NCI-H2081 (cell line): ENCODE results near the gene ARHGAP24.
"Not testable (repeated sequence)": the region's sequence is repeated elsewhere in the genome, so short reads cannot be mapped to it uniquely, and the experiment has no call there.

Source experiments
- DNase-seq, 2 experiments: peaks; one replicate each; lab custom pipeline; 2025; lab: John Stamatoyannopoulos, UW

ARHGAP24 gene

GRCh38 chr4:85482010-85482738 lies 7.2 kb downstream of the ARHGAP24 start:
- DNase-seq = no peak

GRCh38 chr4:85486425-85487086 lies 11.6 kb downstream of the ARHGAP24 start:
- DNase-seq = peak in 1 of 2 experiments; percentile 20

- DNase-seq = no peak
These were observed 13.5 kb downstream of the ARHGAP24 start for GRCh38 chr4:85488416-85488815.

- DNase-seq = no peak
These were observed 14.5 kb downstream of the ARHGAP24 start for GRCh38 chr4:85489273-85489981.

GRCh38 chr4:85491527-85491926 lies 16.6 kb downstream of the ARHGAP24 start:
- peak; percentile 15 to 58 for DNase-seq

GRCh38 chr4:85492336-85492735 lies 17.4 kb downstream of the ARHGAP24 start:
- DNase-seq = peak in 1 of 2 experiments; percentile 0

- no peak for DNase-seq
These were observed 20.7 kb downstream of the ARHGAP24 start for GRCh38 chr4:85495621-85496020.

GRCh38 chr4:85496126-85496849 lies 21.3 kb downstream of the ARHGAP24 start:
- no peak for DNase-seq

- DNase-seq = no peak
These were observed 22.0 kb downstream of the ARHGAP24 start for GRCh38 chr4:85496933-85497332.

- no peak for DNase-seq
These were observed 23.3 kb downstream of the ARHGAP24 start for GRCh38 chr4:85498068-85498733.

GRCh38 chr4:85499573-85499972 lies 24.6 kb downstream of the ARHGAP24 start:
- DNase-seq = no peak

GRCh38 chr4:85500110-85500867 lies 25.3 kb downstream of the ARHGAP24 start:
- no peak for DNase-seq

- not testable (repeated sequence) for DNase-seq
These were observed 26.2 kb downstream of the ARHGAP24 start for GRCh38 chr4:85501145-85501544.

GRCh38 chr4:85508654-85509053 lies 33.7 kb downstream of the ARHGAP24 start:
- DNase-seq = no peak

GRCh38 chr4:85509882-85510631 lies 35.1 kb downstream of the ARHGAP24 start:
- no peak for DNase-seq

GRCh38 chr4:85510632-85510984 lies 35.7 kb downstream of the ARHGAP24 start:
- no peak for DNase-seq

- no peak for DNase-seq
These were observed 37.7 kb downstream of the ARHGAP24 start for GRCh38 chr4:85512446-85513205.

- DNase-seq = no peak
These were observed 39.2 kb downstream of the ARHGAP24 start for GRCh38 chr4:85514117-85514516.

GRCh38 chr4:85514783-85515182 lies 39.8 kb downstream of the ARHGAP24 start:
- no peak for DNase-seq

GRCh38 chr4:85515701-85516100 lies 40.8 kb downstream of the ARHGAP24 start:
- DNase-seq = no peak
